Vagina (tissue), 2 donors: Measurements from ENCODE around the gene TRMT112.

Source experiments
- POLR2A ChIP-seq, 2 donors: fragments of 450-650 bp; IDR thresholded peaks; one replicate each; pipeline ENCODE4 v1.6.1; 2017; ENCODE audit warnings: antibody characterized with exemption in 2 of 2, mild to moderate bottlenecking in 2 of 2, moderate library complexity in 2 of 2
- POLR2AphosphoS5 ChIP-seq, 2 donors: sonication (generic); formaldehyde crosslinking; IDR thresholded peaks; one replicate each; pipeline ENCODE4 v1.9.0; 2017; ENCODE audit warnings: antibody characterized with exemption in 2 of 2, mild to moderate bottlenecking in 2 of 2, low read depth in 1 of 2; ENCODE audit not compliant: insufficient read depth in 1 of 2
- TF ChIP-seq, protein P1 (sequence below), 3 experiments: fragments of 450-650 bp in 2 of 3; fragments of 200-600 bp in 1 of 3; sonication (generic) in 1 of 3; IDR thresholded peaks; one replicate each; pipeline ENCODE4 v1.5.1; 2017 to 2019; ENCODE audit warnings: antibody characterized with exemption in 3 of 3, mild to moderate bottlenecking in 2 of 3, moderate library complexity in 2 of 3

GRCh38 chr11:64360448-64360921 lies 43.1 kb upstream of the TRMT112 start:
- TF ChIP-seq, protein P1, sequence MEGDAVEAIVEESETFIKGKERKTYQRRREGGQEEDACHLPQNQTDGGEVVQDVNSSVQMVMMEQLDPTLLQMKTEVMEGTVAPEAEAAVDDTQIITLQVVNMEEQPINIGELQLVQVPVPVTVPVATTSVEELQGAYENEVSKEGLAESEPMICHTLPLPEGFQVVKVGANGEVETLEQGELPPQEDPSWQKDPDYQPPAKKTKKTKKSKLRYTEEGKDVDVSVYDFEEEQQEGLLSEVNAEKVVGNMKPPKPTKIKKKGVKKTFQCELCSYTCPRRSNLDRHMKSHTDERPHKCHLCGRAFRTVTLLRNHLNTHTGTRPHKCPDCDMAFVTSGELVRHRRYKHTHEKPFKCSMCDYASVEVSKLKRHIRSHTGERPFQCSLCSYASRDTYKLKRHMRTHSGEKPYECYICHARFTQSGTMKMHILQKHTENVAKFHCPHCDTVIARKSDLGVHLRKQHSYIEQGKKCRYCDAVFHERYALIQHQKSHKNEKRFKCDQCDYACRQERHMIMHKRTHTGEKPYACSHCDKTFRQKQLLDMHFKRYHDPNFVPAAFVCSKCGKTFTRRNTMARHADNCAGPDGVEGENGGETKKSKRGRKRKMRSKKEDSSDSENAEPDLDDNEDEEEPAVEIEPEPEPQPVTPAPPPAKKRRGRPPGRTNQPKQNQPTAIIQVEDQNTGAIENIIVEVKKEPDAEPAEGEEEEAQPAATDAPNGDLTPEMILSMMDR (IDR thresholded peaks at IDR 0.05): no peak
- no peak for TF ChIP-seq POLR2A (IDR thresholded peaks at IDR 0.05)
- TF ChIP-seq POLR2AphosphoS5 (IDR thresholded peaks at IDR 0.05; ENCODE audit: insufficient read depth in 1 of 2, low read depth in 1 of 2): no peak
